ENCODE measurements around the gene MAPKBP1.

The MAPKBP1 gene

DNA sequence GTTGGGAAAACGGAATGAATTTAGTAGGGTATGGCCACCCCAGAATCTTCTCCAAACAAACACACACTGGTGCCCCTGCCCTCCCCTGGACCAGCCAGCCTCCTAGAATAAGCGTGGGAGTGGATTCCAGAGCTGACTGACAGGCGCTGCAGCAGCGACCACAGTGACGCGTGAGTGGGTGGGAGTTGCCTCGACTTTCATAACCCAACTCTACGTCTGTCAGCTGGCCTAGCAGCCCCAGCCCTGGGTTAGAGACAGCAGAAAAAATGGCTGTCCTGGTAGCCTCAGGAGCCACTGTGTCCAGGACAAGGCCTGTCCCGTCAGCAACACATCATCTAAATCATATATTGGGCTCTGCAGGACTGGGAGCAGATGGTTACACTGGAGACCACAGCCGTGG, 74.3 kb downstream of the MAPKBP1 start:
- POLR2A ChIA-PET, result no interaction called here
- TF ChIP-seq EGR2 (tag by site-specific recombination; IDR thresholded peaks at IDR 0.05; ENCODE audit: low read depth) (peak; percentile 51; the same call in 1 of the 2 replicates), GLI2 (tag by site-specific recombination; IDR thresholded peaks at IDR 0.05; ENCODE audit: borderline replicate concordance, low read depth) (no peak), ZFHX2 (tag by site-specific recombination; conservative IDR thresholded peaks at IDR 0.05) (peak; percentile 43; the same call in 1 of the 2 replicates)
- CTCF ChIA-PET, result no interaction called here
- no peak overlapping the region for H3K4me3 ChIP-seq (ENCODE audit: low read depth, low read length)
- H3K4me1 ChIP-seq (ENCODE audit: control insufficient read depth, insufficient read depth, low read length), result no peaks in the 10 kb centered on the region
- no peak overlapping the region for H3K27ac ChIP-seq (ENCODE audit: extremely low read depth, low read depth, low read length)
- H3K9me3 ChIP-seq (ENCODE audit: control insufficient read depth, insufficient read depth, low read depth, low read length), result no peaks in the 10 kb centered on the region
- peaks cover 0 to 15% of the 10 kb centered on the region in 2 experiments; a peak in 1 of 3 replicates for H3K36me3 ChIP-seq (ENCODE audit: control insufficient read depth in 2 of 2, insufficient read depth in 1 of 2, low read length in 2 of 2)

DNA sequence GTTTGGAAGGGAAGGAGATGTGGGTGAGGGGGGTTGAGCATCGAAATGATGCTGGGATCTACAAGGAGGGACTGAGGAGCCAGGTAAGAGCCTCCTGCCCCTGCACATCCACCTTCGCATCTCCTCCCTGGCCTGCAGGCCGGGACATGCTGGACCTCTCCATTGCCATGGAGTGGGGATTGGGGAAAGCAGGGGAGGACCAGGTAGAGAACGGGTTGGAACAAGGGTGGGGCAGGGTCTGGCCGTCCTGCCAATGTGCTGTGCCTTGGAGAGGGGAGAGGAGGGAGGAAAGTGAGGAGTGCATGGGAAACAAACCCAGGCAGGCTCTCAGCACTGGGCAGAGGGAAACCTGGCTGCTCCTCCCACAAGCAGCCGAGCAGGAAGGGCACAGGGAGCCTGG, 74.9 kb downstream of the MAPKBP1 start:
- peaks cover 0 to 15% of the 10 kb centered on the region in 2 experiments; a peak in 1 of 3 replicates for H3K36me3 ChIP-seq (ENCODE audit: control insufficient read depth in 2 of 2, insufficient read depth in 1 of 2, low read length in 2 of 2)
- CTCF ChIA-PET, result no interaction called here
- no peaks in the 10 kb centered on the region for H3K9me3 ChIP-seq (ENCODE audit: control insufficient read depth, insufficient read depth, low read depth, low read length)
- no peak overlapping the region for H3K4me3 ChIP-seq (ENCODE audit: low read depth, low read length)
- POLR2A ChIA-PET, result no interaction called here
- H3K4me1 ChIP-seq (ENCODE audit: control insufficient read depth, insufficient read depth, low read length), result no peaks in the 10 kb centered on the region
- TF ChIP-seq ZNF202 (tag by site-specific recombination; IDR thresholded peaks at IDR 0.05; ENCODE audit: borderline replicate concordance), result no peak
- no peak for TF ChIP-seq TRIM28 (IDR thresholded peaks at IDR 0.05; ENCODE audit: borderline replicate concordance, low read length)
- TF ChIP-seq, protein P1, sequence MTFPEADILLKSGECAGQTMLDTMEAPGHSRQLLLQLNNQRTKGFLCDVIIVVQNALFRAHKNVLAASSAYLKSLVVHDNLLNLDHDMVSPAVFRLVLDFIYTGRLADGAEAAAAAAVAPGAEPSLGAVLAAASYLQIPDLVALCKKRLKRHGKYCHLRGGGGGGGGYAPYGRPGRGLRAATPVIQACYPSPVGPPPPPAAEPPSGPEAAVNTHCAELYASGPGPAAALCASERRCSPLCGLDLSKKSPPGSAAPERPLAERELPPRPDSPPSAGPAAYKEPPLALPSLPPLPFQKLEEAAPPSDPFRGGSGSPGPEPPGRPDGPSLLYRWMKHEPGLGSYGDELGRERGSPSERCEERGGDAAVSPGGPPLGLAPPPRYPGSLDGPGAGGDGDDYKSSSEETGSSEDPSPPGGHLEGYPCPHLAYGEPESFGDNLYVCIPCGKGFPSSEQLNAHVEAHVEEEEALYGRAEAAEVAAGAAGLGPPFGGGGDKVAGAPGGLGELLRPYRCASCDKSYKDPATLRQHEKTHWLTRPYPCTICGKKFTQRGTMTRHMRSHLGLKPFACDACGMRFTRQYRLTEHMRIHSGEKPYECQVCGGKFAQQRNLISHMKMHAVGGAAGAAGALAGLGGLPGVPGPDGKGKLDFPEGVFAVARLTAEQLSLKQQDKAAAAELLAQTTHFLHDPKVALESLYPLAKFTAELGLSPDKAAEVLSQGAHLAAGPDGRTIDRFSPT (tag by site-specific recombination; IDR thresholded peaks at IDR 0.05), result no peak
- TF ChIP-seq ZNF510 (tag by site-specific recombination; IDR thresholded peaks at IDR 0.05; ENCODE audit: insufficient replicate concordance), result no peak
- no peak for TF ChIP-seq ZNF664 (tag by site-specific recombination; IDR thresholded peaks at IDR 0.05)
- H3K27ac ChIP-seq (ENCODE audit: extremely low read depth, low read depth, low read length), result no peak overlapping the region

DNA sequence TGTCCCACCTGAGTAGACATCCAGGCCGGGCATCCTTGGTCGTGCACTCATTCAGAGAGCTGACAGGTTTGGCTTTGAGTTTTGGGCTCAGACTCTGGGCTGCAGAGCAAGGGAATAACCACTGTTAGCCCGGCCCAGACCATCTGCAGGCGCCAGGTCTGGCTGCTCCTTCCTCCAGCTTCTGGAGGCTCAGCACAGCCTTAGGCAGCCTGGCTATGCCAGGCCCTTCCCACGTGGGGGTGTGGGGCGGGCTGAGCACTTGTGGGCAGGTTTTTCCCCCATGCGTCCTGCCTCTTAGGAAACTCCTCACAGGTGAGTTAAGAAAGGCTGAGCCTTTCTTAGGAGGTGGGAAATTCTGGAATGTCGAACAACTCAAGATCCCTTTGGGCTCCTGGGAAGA, 75.6 kb downstream of the MAPKBP1 start:
- POLR2A ChIA-PET, result interaction anchor here (0.7 kb wide), 1 partner anchor 75 kb away, joined by 3 read pairs; the partner anchor contains the start of gene MAPKBP1
- Histone ChIP-seq H3K9me3 (ENCODE audit: control insufficient read depth, insufficient read depth, low read depth, low read length) (no peaks in the 10 kb centered on the region), H3K4me1 (ENCODE audit: control insufficient read depth, insufficient read depth, low read length) (no peaks in the 10 kb centered on the region), H3K4me3 (ENCODE audit: low read depth, low read length) (no peak overlapping the region), H3K36me3 (ENCODE audit: control insufficient read depth in 2 of 2, insufficient read depth in 1 of 2, low read length in 2 of 2) (peaks cover 0 to 15% of the 10 kb centered on the region in 2 experiments; a peak in 1 of 3 replicates), H3K27ac (ENCODE audit: extremely low read depth, low read depth, low read length) (no peak overlapping the region)
- CTCF ChIA-PET, result no interaction called here
- TF ChIP-seq ZNF549 (tag by site-specific recombination; IDR thresholded peaks at IDR 0.05) (no peak), IKZF3 (tag by site-specific recombination; IDR thresholded peaks at IDR 0.05) (no peak), TRIM28 (IDR thresholded peaks at IDR 0.05; ENCODE audit: borderline replicate concordance, low read length) (no peak), ZNF138 (tag by site-specific recombination; IDR thresholded peaks at IDR 0.05; ENCODE audit: borderline replicate concordance) (no peak), SCRT2 (tag by site-specific recombination; IDR thresholded peaks at IDR 0.05) (no peak), ZBTB20 (tag by site-specific recombination; IDR thresholded peaks at IDR 0.05) (no peak), ZNF629 (tag by site-specific recombination; IDR thresholded peaks at IDR 0.05) (no peak)
- TF ChIP-seq, protein P2, sequence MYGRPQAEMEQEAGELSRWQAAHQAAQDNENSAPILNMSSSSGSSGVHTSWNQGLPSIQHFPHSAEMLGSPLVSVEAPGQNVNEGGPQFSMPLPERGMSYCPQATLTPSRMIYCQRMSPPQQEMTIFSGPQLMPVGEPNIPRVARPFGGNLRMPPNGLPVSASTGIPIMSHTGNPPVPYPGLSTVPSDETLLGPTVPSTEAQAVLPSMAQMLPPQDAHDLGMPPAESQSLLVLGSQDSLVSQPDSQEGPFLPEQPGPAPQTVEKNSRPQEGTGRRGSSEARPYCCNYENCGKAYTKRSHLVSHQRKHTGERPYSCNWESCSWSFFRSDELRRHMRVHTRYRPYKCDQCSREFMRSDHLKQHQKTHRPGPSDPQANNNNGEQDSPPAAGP (tag by site-specific recombination; IDR thresholded peaks at IDR 0.05), result no peak
- TF ChIP-seq, protein P3, sequence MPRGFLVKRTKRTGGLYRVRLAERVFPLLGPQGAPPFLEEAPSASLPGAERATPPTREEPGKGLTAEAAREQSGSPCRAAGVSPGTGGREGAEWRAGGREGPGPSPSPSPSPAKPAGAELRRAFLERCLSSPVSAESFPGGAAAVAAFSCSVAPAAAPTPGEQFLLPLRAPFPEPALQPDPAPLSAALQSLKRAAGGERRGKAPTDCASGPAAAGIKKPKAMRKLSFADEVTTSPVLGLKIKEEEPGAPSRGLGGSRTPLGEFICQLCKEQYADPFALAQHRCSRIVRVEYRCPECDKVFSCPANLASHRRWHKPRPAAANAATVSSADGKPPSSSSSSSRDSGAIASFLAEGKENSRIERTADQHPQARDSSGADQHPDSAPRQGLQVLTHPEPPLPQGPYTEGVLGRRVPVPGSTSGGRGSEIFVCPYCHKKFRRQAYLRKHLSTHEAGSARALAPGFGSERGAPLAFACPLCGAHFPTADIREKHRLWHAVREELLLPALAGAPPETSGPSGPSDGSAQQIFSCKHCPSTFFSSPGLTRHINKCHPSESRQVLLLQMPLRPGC (tag by site-specific recombination; IDR thresholded peaks at IDR 0.05), result no peak
